Loucy (cell line): ENCODE measurements around the gene MYPN.

Experiments used
- H2AFZ ChIP-seq: fragments of 200-600 bp; sonication (generic); 2 replicates; pipeline ENCODE4 v1.6.0; 2016; ENCODE audit warnings: antibody characterized with exemption, mild to moderate bottlenecking, low read length, moderate library complexity
- H3F3A ChIP-seq: fragments of 200-600 bp; 2 replicates; pipeline ENCODE4 v1.6.0; 2016; ENCODE audit warnings: antibody characterized with exemption, low read depth, mild to moderate bottlenecking
- H3K27me3 ChIP-seq: fragments of 200-600 bp; sonication (generic); 2 replicates; pipeline ENCODE4 v1.6.1; 2014; ENCODE audit warnings: low read length, mild to moderate bottlenecking; ENCODE audit not compliant: insufficient read depth, poor library complexity, severe bottlenecking
- H3K36me3 ChIP-seq: fragments of 200-600 bp; sonication (generic); 2 replicates; pipeline ENCODE4 v1.6.1; 2016; ENCODE audit warnings: low read length; ENCODE audit not compliant: insufficient read depth
- H3K4me1 ChIP-seq: fragments of 200-600 bp; sonication (generic); 2 replicates; pipeline ENCODE4 v1.5.1; 2014; ENCODE audit warnings: low read length, mild to moderate bottlenecking; ENCODE audit not compliant: insufficient read depth, poor library complexity, severe bottlenecking
- H3K4me2 ChIP-seq: fragments of 200-600 bp; sonication (generic); 2 replicates; pipeline ENCODE4 v1.6.0; 2014; ENCODE audit warnings: antibody characterized with exemption, low read length, low read depth, mild to moderate bottlenecking; ENCODE audit not compliant: poor library complexity, severe bottlenecking
- H3K4me3 ChIP-seq: fragments of 200-600 bp; sonication (generic); 2 replicates; pipeline ENCODE4 v1.5.1; 2014; ENCODE audit warnings: low read length, mild to moderate bottlenecking, mixed read lengths; ENCODE audit not compliant: poor library complexity, severe bottlenecking
- H3K79me2 ChIP-seq: fragments of 200-600 bp; sonication (generic); 2 replicates; pipeline ENCODE4 v1.6.1; 2014; ENCODE audit warnings: low read length; ENCODE audit not compliant: insufficient read depth
- H3K9ac ChIP-seq: fragments of 200-600 bp; sonication (generic); 2 replicates; pipeline ENCODE4 v1.6.0; 2014; ENCODE audit warnings: mild to moderate bottlenecking, low read depth, low read length, moderate library complexity; ENCODE audit not compliant: poor library complexity, severe bottlenecking
- H3K9me2 ChIP-seq: fragments of 200-600 bp; sonication (generic); replicated peaks from 2 replicates; pipeline ENCODE4 v1.6.1; 2016; ENCODE audit warnings: low read depth, low read length, mixed read lengths
- H3K9me3 ChIP-seq: fragments of 200-600 bp; sonication (generic); 2 replicates; pipeline ENCODE4 v1.6.1; 2014; ENCODE audit warnings: mild to moderate bottlenecking, antibody characterized with exemption, low read length, low read depth; ENCODE audit not compliant: insufficient read depth
- H4K20me1 ChIP-seq: fragments of 200-600 bp; sonication (generic); 2 replicates; pipeline ENCODE4 v1.6.0; 2014; ENCODE audit warnings: antibody characterized with exemption, low read length, mild to moderate bottlenecking; ENCODE audit not compliant: insufficient read depth, poor library complexity, severe bottlenecking
- CTCF ChIP-seq: fragments of 200-600 bp; sonication (generic); conservative IDR thresholded peaks from 2 replicates; pipeline ENCODE4 v1.5.1; 2014; ENCODE audit warnings: mild to moderate bottlenecking, antibody characterized with exemption, low read length
- EZH2phosphoT487 ChIP-seq: fragments of 200-600 bp; IDR thresholded peaks from 2 replicates; pipeline ENCODE4 v1.6.1; 2018; ENCODE audit warnings: antibody characterized with exemption, mild to moderate bottlenecking, moderate library complexity, borderline replicate concordance

The MYPN gene

DNA sequence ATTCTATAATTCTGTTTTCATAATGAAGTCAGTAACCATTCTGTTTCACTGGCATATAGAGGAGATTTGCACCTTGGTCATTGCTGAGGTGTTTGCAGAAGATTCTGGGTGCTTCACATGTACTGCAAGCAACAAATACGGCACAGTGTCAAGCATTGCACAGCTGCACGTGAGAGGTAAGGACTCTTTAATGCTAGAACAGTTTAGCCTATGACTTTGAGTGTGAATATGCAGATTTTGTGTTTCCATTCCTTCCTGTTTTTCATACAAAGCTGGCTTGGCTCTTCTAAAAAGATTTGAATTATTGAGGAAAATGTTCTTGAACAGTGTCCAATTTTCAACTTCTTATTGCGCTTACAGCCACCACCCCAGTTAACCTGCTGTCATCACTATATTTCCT lies 56.4 kb downstream of the MYPN start:
- no peaks in the 10 kb centered on the region for H3K27me3 ChIP-seq
- TF ChIP-seq CTCF (no peak), EZH2phosphoT487 (no peak)
- no peak overlapping the region for H3K9ac ChIP-seq
- no peaks in the 10 kb centered on the region for H3K79me2 ChIP-seq
- H3K4me1 ChIP-seq, result no peaks in the 10 kb centered on the region
- H3K9me3 ChIP-seq, result no peaks in the 10 kb centered on the region
- H3K4me3 ChIP-seq, result no peak overlapping the region
- no peaks in the 10 kb centered on the region for H3K9me2 ChIP-seq
- no peak overlapping the region for H2AFZ ChIP-seq
- no peaks in the 10 kb centered on the region for H3F3A ChIP-seq
- H4K20me1 ChIP-seq, result no peaks in the 10 kb centered on the region
- H3K36me3 ChIP-seq, result no peaks in the 10 kb centered on the region
- no peak overlapping the region for H3K4me2 ChIP-seq

- Histone ChIP-seq H3K4me2 (no peak overlapping the region), H3K27me3 (no peaks in the 10 kb centered on the region), H3F3A (no peaks in the 10 kb centered on the region), H3K9me3 (no peaks in the 10 kb centered on the region), H3K4me1 (no peaks in the 10 kb centered on the region), H3K4me3 (no peak overlapping the region), H2AFZ (no peak overlapping the region), H3K9ac (no peak overlapping the region), H3K9me2 (no peaks in the 10 kb centered on the region), H3K36me3 (no peaks in the 10 kb centered on the region), H3K79me2 (no peaks in the 10 kb centered on the region), H4K20me1 (no peaks in the 10 kb centered on the region)
- no peak for TF ChIP-seq CTCF
- no peak for TF ChIP-seq EZH2phosphoT487
These were observed 57.7 kb downstream of the MYPN start for GRCh38 chr10:68166871-68167585.

DNA sequence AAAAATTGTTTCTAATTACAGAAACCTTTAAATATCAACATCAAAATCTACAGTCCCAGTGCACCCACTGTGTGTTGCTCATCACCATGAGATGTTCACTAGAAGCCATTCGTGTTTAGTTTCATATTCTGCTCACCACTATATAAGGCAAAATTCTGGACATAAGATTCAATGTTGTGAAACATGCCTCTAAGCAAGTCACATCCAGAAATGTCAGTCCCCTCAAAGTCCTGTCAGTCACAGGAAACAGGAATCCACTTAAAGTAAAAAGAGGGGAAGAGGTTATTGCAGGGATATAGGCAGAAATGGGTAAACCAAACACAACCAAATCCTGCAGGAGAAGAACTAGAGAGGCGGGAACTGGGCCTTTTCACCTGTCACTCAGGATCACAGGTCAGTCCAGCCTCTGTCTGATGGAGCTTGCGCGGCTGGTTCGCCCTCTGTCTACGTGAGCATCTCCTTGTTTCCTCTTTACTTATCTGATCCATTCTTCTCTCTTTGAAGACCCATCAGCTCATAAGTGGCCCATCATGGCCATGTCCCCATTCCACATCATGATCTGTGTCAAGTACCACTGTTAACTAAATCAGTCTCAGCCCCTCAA lies 58.4 kb downstream of the MYPN start:
- no peaks in the 10 kb centered on the region for H4K20me1 ChIP-seq
- no peak for TF ChIP-seq CTCF
- TF ChIP-seq EZH2phosphoT487, result no peak
- H3K4me2 ChIP-seq, result no peak overlapping the region
- H3K4me3 ChIP-seq, result no peak overlapping the region
- no peaks in the 10 kb centered on the region for H3K9me3 ChIP-seq
- H3K4me1 ChIP-seq, result no peaks in the 10 kb centered on the region
- no peaks in the 10 kb centered on the region for H3F3A ChIP-seq
- no peaks in the 10 kb centered on the region for H3K9me2 ChIP-seq
- H2AFZ ChIP-seq, result no peak overlapping the region
- no peaks in the 10 kb centered on the region for H3K27me3 ChIP-seq
- H3K9ac ChIP-seq, result no peak overlapping the region
- no peaks in the 10 kb centered on the region for H3K36me3 ChIP-seq
- no peaks in the 10 kb centered on the region for H3K79me2 ChIP-seq
